RWPE2 (cell line): ENCODE measurements around the gene SPEF2.

Experiments used
- ATAC-seq: fragments of 200-7000 bp; cut with Tn5 transposase; 3 replicates; pipeline ENCODE4 v1.9.1; 2021; ENCODE audit warnings: low read depth
- DNase-seq: peaks from one replicate; pipeline ENCODE4 v3.0.0-alpha.2; 2020; ENCODE audit warnings: low spot score
- H3K27ac ChIP-seq: fragments of 450-650 bp; 2 replicates; pipeline ENCODE4 v1.5.1; 2017; ENCODE audit warnings: mild to moderate bottlenecking; ENCODE audit not compliant: poor library complexity, severe bottlenecking
- H3K27me3 ChIP-seq: fragments of 250-450 bp; sonication (Bioruptor Pico); 2 replicates; pipeline ENCODE4 v1.5.1; 2021; ENCODE audit warnings: mild to moderate bottlenecking, moderate library complexity; ENCODE audit not compliant: insufficient read depth, poor library complexity, severe bottlenecking
- H3K36me3 ChIP-seq: fragments of 250-450 bp; sonication (Bioruptor Pico); 2 replicates; pipeline ENCODE4 v1.5.1; 2020; ENCODE audit warnings: low read depth, mild to moderate bottlenecking, moderate library complexity
- H3K4me1 ChIP-seq: fragments of 250-450 bp; sonication (Bioruptor Pico); 2 replicates; pipeline ENCODE4 v1.5.1; 2021; ENCODE audit warnings: mild to moderate bottlenecking, moderate library complexity; ENCODE audit not compliant: insufficient read depth, poor library complexity, severe bottlenecking
- H3K4me3 ChIP-seq: fragments of 250-450 bp; sonication (Bioruptor Pico); 2 replicates; pipeline ENCODE4 v1.5.1; 2021; ENCODE audit warnings: mild to moderate bottlenecking, moderate library complexity; ENCODE audit not compliant: severe bottlenecking
- H3K9me3 ChIP-seq: fragments of 250-450 bp; sonication (Bioruptor Pico); 2 replicates; pipeline ENCODE4 v1.5.1; 2021; ENCODE audit warnings: mild to moderate bottlenecking, moderate library complexity; ENCODE audit not compliant: severe bottlenecking
- TF ChIP-seq, protein P1 (sequence below): fragments of 450-650 bp; IDR thresholded peaks from one replicate; pipeline ENCODE4 v1.5.1; 2017; ENCODE audit warnings: mild to moderate bottlenecking, moderate library complexity; ENCODE audit not compliant: poor library complexity, severe bottlenecking

The SPEF2 gene

DNA sequence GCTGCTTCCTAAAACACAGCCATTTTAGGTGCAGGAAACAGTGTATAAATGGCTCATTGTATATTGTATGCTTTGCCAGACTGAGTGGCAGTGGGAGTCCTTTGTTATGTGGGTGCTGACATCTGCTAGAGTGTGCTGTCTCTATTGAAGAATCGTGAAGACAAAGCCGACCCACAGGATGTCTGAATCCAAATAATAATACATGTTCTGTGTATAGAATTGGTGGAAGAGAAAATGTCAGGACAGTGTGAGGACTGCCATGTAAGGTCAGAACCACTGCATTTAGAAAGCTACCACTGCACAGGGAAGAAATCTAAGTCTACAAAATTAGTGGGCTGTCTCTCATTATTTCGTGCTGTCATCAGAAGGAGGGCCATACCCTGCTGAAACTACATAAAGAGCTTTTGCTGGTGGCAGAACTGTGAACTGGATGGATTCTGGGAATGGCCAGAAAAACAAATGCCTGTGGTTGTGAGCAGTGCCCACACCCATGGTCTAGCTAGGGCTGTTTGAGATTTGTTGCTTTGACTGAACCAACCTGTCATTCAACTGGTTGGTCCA is 241.5 kb downstream of the SPEF2 start:
- peak overlapping the region; percentile 96 for H3K27ac ChIP-seq
- no peaks in the 10 kb centered on the region for H3K27me3 ChIP-seq
- TF ChIP-seq, protein P1, sequence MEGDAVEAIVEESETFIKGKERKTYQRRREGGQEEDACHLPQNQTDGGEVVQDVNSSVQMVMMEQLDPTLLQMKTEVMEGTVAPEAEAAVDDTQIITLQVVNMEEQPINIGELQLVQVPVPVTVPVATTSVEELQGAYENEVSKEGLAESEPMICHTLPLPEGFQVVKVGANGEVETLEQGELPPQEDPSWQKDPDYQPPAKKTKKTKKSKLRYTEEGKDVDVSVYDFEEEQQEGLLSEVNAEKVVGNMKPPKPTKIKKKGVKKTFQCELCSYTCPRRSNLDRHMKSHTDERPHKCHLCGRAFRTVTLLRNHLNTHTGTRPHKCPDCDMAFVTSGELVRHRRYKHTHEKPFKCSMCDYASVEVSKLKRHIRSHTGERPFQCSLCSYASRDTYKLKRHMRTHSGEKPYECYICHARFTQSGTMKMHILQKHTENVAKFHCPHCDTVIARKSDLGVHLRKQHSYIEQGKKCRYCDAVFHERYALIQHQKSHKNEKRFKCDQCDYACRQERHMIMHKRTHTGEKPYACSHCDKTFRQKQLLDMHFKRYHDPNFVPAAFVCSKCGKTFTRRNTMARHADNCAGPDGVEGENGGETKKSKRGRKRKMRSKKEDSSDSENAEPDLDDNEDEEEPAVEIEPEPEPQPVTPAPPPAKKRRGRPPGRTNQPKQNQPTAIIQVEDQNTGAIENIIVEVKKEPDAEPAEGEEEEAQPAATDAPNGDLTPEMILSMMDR: no peak
- DNase-seq (no peak), ATAC-seq (no peak)
- no peaks in the 10 kb centered on the region for H3K36me3 ChIP-seq
- peaks cover 48% of the 10 kb centered on the region for H3K4me1 ChIP-seq
- no peaks in the 10 kb centered on the region for H3K9me3 ChIP-seq
- H3K4me3 ChIP-seq: no peak overlapping the region

DNA sequence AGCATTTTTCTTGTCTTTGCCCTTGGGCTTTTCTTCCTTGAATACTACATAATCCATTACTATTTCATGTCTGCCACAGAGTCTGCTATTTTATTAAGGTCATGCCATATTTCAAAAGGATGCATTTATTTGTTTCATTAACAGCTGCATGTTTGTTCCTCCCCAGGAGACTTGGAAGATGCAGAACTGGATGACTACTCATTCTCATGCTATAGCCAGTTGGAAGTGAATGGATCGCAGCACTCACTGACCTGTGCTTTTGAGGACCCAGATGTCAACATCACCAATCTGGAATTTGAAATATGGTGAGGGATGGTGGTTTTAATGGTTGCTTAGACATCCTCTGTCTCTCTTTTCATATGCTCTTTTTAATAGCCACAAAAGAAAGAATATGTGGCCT is 243.0 kb downstream of the SPEF2 start:
- Histone ChIP-seq H3K4me1 (peaks cover 35% of the 10 kb centered on the region), H3K36me3 (no peaks in the 10 kb centered on the region), H3K9me3 (peaks cover 6% of the 10 kb centered on the region), H3K27ac (no peak overlapping the region), H3K27me3 (no peaks in the 10 kb centered on the region), H3K4me3 (no peak overlapping the region)
- DNase-seq (no peak), ATAC-seq (no peak)
- TF ChIP-seq, protein P1: no peak

DNA sequence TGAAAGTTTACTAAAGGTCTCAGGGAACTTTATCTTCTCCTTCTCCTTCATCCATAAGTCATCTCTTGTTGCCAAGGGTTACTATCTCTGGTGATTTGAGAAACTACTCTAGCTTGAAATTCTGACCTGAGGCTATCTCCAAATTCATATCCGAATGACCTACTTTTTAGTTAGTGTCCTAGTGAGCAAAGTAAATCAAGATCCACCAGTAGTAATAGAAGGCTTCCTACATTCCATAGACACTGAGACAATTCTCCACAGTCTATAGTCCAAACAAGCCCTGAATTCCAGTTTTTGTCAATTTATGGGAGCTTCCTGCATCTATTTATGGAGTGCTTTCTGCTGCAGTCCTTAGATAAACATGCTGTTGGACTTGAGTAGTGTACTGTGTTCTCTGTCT is 244.1 kb downstream of the SPEF2 start:
- ATAC-seq (no peak), DNase-seq (no peak)
- Histone ChIP-seq H3K36me3 (no peaks in the 10 kb centered on the region), H3K27ac (peak overlapping the region; percentile 25), H3K4me1 (peaks cover 24% of the 10 kb centered on the region), H3K4me3 (no peak overlapping the region), H3K9me3 (peaks cover 6% of the 10 kb centered on the region), H3K27me3 (no peaks in the 10 kb centered on the region)
- TF ChIP-seq, protein P1: no peak

DNA sequence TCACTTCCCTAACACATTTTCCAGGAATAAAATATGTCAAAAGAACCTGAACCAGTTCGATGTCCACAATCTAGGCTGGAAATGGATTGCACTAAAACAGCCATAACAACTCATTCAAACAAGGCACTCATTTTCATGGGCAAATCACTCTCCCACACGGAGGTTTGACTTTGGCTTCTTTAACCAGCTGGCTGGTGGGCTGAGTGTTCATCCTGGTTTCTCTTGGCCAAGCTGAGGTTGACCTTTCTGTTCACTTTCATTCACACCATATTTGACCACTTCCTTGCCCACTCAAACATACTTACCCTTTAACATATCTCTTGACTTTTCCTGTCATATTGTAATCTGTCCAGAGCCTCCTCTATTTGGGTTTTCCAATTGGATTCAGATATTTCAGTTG is 244.5 kb downstream of the SPEF2 start:
- no peaks in the 10 kb centered on the region for H3K27me3 ChIP-seq
- DNase-seq (no peak), ATAC-seq (no peak)
- TF ChIP-seq, protein P1: no peak
- H3K9me3 ChIP-seq: peaks cover 6% of the 10 kb centered on the region
- H3K4me3 ChIP-seq: no peak overlapping the region
- H3K4me1 ChIP-seq: peaks cover 20% of the 10 kb centered on the region
- peak overlapping the region; percentile 25 for H3K27ac ChIP-seq
- no peaks in the 10 kb centered on the region for H3K36me3 ChIP-seq

DNA sequence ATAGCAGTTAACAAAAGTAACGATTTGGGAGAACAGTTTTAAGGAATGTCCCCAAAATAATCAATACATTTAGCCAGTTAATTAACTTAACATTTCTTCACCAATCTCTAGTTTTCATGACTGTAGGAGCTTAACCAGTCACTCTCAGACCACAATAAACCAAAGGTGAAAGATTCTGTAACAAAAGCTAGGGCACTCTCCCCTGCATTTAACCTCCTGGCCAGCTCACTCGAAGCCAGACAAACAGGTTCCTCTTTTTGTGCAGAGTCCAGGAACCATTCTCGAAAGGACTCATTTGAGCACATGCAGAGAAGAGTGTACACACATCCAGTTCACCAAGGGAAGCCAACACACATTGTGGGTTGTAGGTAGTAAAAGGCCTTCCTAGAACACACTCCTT is 245.5 kb downstream of the SPEF2 start:
- H3K4me3 ChIP-seq: no peak overlapping the region
- H3K9me3 ChIP-seq: peaks cover 6% of the 10 kb centered on the region
- DNase-seq (no peak), ATAC-seq (no peak)
- peaks cover 12% of the 10 kb centered on the region for H3K4me1 ChIP-seq
- no peaks in the 10 kb centered on the region for H3K27me3 ChIP-seq
- no peak overlapping the region for H3K27ac ChIP-seq
- no peaks in the 10 kb centered on the region for H3K36me3 ChIP-seq
- TF ChIP-seq, protein P1: no peak
